A673 (cell line): ENCODE data around the gene SLC38A2. TPM values are rescaled to one million over a fixed set of nuclear protein-coding genes. Genes with fewer than 3 reads are reported as not detected.

Experiments
- BruUV-seq: library from RNA; stranded (reverse); fragments of 400-500 nt; replicated peaks from 2 replicates; lab custom pipeline; 2021; lab: Mats Ljungman, UMichigan
- CTCF ChIA-PET: fragments of 300-600 bp; sonication (Branson Sonifier 250); formaldehyde crosslinking; loops from one replicate; lab custom pipeline; 2022; ENCODE audit warnings: antibody characterized with exemption; lab: Charles Lee
- POLR2A ChIA-PET: fragments of 300-600 bp; sonication (Branson Sonifier 250); formaldehyde crosslinking; loops from one replicate; lab custom pipeline; 2022; ENCODE audit warnings: antibody characterized with exemption; ENCODE audit not compliant: low non-redundant PET; lab: Charles Lee
- DNase-seq: peaks from one replicate; pipeline ENCODE4 v3.0.0-alpha.2; 2015; ENCODE audit warnings: low spot score
- H3K27ac ChIP-seq: fragments of 200-600 bp; sonication (generic); 2 replicates; pipeline ENCODE4 v1.5.1; 2016; ENCODE audit warnings: mixed run types, low read depth, mild to moderate bottlenecking, mixed read lengths, antibody characterized with exemption, low read length; ENCODE audit not compliant: poor library complexity, severe bottlenecking
- H3K27me3 ChIP-seq: fragments of 200-600 bp; sonication (generic); replicated peaks from 2 replicates; pipeline ENCODE4 v1.6.1; 2017; ENCODE audit warnings: mixed run types, low read depth, mild to moderate bottlenecking, mixed read lengths, antibody characterized with exemption, low read length; ENCODE audit not compliant: insufficient read depth, poor library complexity
- H3K36me3 ChIP-seq: fragments of 200-600 bp; sonication (generic); 2 replicates; pipeline ENCODE4 v1.6.1; 2016; ENCODE audit warnings: mixed run types, mild to moderate bottlenecking, mixed read lengths, antibody characterized with exemption, low read length; ENCODE audit not compliant: insufficient read depth, poor library complexity, severe bottlenecking
- H3K4me1 ChIP-seq: fragments of 200-600 bp; sonication (generic); 2 replicates; pipeline ENCODE4 v1.6.1; 2017; ENCODE audit warnings: mixed run types, mild to moderate bottlenecking, mixed read lengths, antibody characterized with exemption, low read length; ENCODE audit not compliant: insufficient read depth, poor library complexity, severe bottlenecking
- H3K4me3 ChIP-seq: fragments of 200-600 bp; sonication (generic); 2 replicates; pipeline ENCODE4 v1.5.1; 2016; ENCODE audit warnings: low read depth, mixed run types, mild to moderate bottlenecking, mixed read lengths, low read length; ENCODE audit not compliant: poor library complexity, severe bottlenecking
- H3K9me3 ChIP-seq: fragments of 200-600 bp; sonication (generic); 2 replicates; pipeline ENCODE4 v1.6.1; 2016; ENCODE audit warnings: mixed run types, low read depth, mild to moderate bottlenecking, mixed read lengths, antibody characterized with exemption, low read length; ENCODE audit not compliant: poor library complexity, severe bottlenecking
- EZH2 ChIP-seq: fragments of 200-600 bp; sonication (generic); IDR thresholded peaks from 2 replicates; pipeline ENCODE4 v1.6.1; 2017; ENCODE audit warnings: borderline replicate concordance, low read depth, mild to moderate bottlenecking, mixed read lengths, antibody characterized with exemption, low read length; ENCODE audit not compliant: poor library complexity, severe bottlenecking
- intact Hi-C: fragments of 100-400 bp; cut with micrococcal nuclease; formaldehyde crosslinking; loops from one replicate; pipeline ENCODE4 v1.10.0; 2022; ENCODE audit not compliant: unreplicated experiment
- total RNA-seq: library from RNA; stranded (reverse); gene quantifications from 2 replicates; pipeline ENCODE4 v1.2.3, GENCODE V29; 2021
- TF ChIP-seq, protein P1 (sequence below): fragments of 300-800, 200-600 bp; sonication (generic); conservative IDR thresholded peaks from 2 replicates; pipeline ENCODE4 v1.5.1; 2017; ENCODE audit warnings: low read depth, mild to moderate bottlenecking, antibody characterized with exemption, low read length, moderate library complexity, mixed read lengths

SLC38A2 gene
- total RNA-seq, 1 experiment from 2014 or later = 440 TPM

DNA sequence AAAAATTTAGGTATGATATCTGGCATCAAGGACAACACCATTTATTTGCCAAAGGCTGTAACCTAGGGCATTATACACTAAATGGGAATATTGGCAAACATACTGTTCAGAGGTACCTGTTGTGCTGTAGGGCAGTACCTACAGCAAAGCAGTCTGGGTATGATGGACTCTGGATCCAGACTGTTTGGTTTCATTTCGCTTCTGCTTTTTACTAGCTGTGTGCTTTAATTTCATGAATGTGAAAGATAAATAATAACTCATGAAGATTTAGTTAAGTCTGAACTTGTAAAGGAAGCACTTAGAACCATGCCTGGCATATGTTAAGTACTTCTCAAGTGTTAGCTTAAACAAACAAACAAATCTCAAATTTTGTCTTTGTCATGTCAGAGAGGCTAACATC, 17.7 kb upstream of the SLC38A2 start:
- Histone ChIP-seq H3K9me3 (no peaks in the 10 kb centered on the region), H3K27ac (no peak overlapping the region), H3K36me3 (no peaks in the 10 kb centered on the region), H3K4me1 (peaks cover 81% of the 10 kb centered on the region), H3K27me3 (no peaks in the 10 kb centered on the region), H3K4me3 (no peak overlapping the region)
- no peak for TF ChIP-seq EZH2
- TF ChIP-seq, protein P1, sequence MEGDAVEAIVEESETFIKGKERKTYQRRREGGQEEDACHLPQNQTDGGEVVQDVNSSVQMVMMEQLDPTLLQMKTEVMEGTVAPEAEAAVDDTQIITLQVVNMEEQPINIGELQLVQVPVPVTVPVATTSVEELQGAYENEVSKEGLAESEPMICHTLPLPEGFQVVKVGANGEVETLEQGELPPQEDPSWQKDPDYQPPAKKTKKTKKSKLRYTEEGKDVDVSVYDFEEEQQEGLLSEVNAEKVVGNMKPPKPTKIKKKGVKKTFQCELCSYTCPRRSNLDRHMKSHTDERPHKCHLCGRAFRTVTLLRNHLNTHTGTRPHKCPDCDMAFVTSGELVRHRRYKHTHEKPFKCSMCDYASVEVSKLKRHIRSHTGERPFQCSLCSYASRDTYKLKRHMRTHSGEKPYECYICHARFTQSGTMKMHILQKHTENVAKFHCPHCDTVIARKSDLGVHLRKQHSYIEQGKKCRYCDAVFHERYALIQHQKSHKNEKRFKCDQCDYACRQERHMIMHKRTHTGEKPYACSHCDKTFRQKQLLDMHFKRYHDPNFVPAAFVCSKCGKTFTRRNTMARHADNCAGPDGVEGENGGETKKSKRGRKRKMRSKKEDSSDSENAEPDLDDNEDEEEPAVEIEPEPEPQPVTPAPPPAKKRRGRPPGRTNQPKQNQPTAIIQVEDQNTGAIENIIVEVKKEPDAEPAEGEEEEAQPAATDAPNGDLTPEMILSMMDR = no peak
- ChIA-PET POLR2A (no interaction called here), CTCF (no interaction called here)
- BruUV-seq = no TSS peak
- DNase-seq = no peak
- intact Hi-C loops = no loop called here

DNA sequence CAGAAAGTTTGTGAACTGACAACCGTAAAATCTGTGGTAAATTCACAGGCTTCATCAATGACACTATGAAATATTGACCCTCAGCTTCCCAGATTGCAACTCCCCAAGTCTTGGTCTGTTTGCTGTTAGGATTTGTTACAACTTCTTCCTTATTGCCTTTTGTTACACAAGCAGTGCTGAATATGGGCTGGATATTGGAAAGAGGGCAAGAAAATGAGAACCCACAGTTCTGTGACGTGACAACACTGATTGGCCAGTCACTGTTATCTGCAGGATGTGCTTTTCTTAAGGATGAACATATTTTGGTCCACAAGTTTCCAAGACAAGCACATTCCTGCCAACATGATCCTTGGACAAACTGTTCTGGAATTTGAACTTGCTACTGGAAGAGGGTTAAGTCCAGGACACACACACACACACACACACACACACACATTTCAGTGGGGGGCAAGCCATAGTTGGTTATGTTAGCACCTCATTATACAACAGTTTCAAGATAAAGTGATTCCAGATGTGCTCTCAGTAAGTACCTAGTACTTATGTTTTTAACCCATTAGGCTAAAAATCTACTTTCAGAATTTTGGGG, 16.6 kb upstream of the SLC38A2 start:
- Histone ChIP-seq H3K4me3 (no peak overlapping the region), H3K9me3 (no peaks in the 10 kb centered on the region), H3K27me3 (no peaks in the 10 kb centered on the region), H3K4me1 (peaks cover 80% of the 10 kb centered on the region), H3K27ac (peak overlapping the region; percentile 67), H3K36me3 (no peaks in the 10 kb centered on the region)
- BruUV-seq = no TSS peak
- intact Hi-C loops = loop anchor here (5.0 kb wide), 2 partner anchors 168 to 273 kb away; no protein-coding TSS in a partner anchor
- TF ChIP-seq EZH2 = no peak
- TF ChIP-seq, protein P1 = no peak
- DNase-seq = peak; percentile 79
- ChIA-PET CTCF (no interaction called here), POLR2A (no interaction called here)

GRCh38 chr12:46388427-46389021, 16.0 kb upstream of the SLC38A2 start:
- peaks cover 79% of the 10 kb centered on the region for H3K4me1 ChIP-seq
- H3K9me3 ChIP-seq = no peaks in the 10 kb centered on the region
- no peaks in the 10 kb centered on the region for H3K27me3 ChIP-seq
- intact Hi-C loops = loop anchor here (5.0 kb wide), 2 partner anchors 169 to 274 kb away; no protein-coding TSS in a partner anchor
- DNase-seq = no peak
- H3K36me3 ChIP-seq = no peaks in the 10 kb centered on the region
- TF ChIP-seq, protein P1 = no peak
- TF ChIP-seq EZH2 = no peak
- peak overlapping the region; percentile 23 for H3K4me3 ChIP-seq
- POLR2A ChIA-PET = no interaction called here
- H3K27ac ChIP-seq = peak overlapping the region; percentile 67
- CTCF ChIA-PET = no interaction called here
- BruUV-seq = no TSS peak
